Ectodermal cell (in vitro differentiated cells): Measurements from ENCODE around the gene DNAJC8.

Experiments
- H3K27ac ChIP-seq: 2 replicates; pipeline ENCODE4 v1.7.0; 2013; ENCODE audit warnings: mild to moderate bottlenecking, low read depth, low read length; ENCODE audit not compliant: insufficient read depth, poor library complexity, severe bottlenecking
- H3K27me3 ChIP-seq: 2 replicates; pipeline ENCODE4 v1.7.0; 2013; ENCODE audit warnings: mild to moderate bottlenecking, low read length; ENCODE audit not compliant: insufficient read depth, control insufficient read depth, poor library complexity, severe bottlenecking
- H3K36me3 ChIP-seq: one replicate; pipeline ENCODE4 v1.7.0; 2013; ENCODE audit warnings: low read length; ENCODE audit not compliant: control insufficient read depth, insufficient read depth
- H3K4me1 ChIP-seq: one replicate; pipeline ENCODE4 v1.7.0; 2013; ENCODE audit warnings: low read length; ENCODE audit not compliant: control insufficient read depth, insufficient read depth
- H3K4me3 ChIP-seq: 2 replicates; pipeline ENCODE4 v1.7.0; 2013; ENCODE audit warnings: low read depth, low read length, control low read depth; ENCODE audit not compliant: insufficient read depth
- H3K9me3 ChIP-seq: 2 replicates; pipeline ENCODE4 v1.7.0; 2013; ENCODE audit warnings: mild to moderate bottlenecking, low read length, moderate library complexity; ENCODE audit not compliant: control insufficient read depth
- WGBS, 2 experiments: methylation state at CpG; one replicate each; pipeline ENCODE4 v1.1.7; 2013; ENCODE audit warnings: missing lambda C conversion rate in 2 of 2; 5-methylcytosine and 5-hydroxymethylcytosine counted together

Gene DNAJC8

DNA sequence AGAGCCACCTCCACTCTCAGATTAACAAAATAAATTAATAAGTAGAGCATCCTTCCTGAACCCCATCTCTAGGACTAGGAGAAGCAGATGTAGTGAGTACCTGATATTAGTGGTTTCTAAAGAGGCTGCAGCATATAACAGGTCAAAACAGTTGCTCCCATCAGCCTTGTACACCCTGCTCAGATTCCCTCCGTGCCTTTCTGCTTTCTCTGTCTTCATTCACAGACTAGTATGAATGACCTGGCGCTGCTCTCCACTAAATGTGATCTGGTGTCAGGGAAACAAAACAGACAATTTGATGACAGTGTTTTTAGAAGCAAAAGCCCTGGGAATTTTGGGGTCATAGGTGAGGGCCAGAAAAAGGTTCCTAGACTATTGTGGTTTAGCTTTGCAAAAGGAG is 34.8 kb upstream of the DNAJC8 start:
- no peak overlapping the region for H3K27ac ChIP-seq
- H3K4me3 ChIP-seq, result no peak overlapping the region
- H3K36me3 ChIP-seq, result no peaks in the 10 kb centered on the region
- WGBS, 2 experiments, result 94 to 96% methylated on average over 2 of the region's 2 CpGs
- H3K4me1 ChIP-seq, result peaks cover 4% of the 10 kb centered on the region
- H3K27me3 ChIP-seq, result no peaks in the 10 kb centered on the region
- H3K9me3 ChIP-seq, result no peaks in the 10 kb centered on the region

DNA sequence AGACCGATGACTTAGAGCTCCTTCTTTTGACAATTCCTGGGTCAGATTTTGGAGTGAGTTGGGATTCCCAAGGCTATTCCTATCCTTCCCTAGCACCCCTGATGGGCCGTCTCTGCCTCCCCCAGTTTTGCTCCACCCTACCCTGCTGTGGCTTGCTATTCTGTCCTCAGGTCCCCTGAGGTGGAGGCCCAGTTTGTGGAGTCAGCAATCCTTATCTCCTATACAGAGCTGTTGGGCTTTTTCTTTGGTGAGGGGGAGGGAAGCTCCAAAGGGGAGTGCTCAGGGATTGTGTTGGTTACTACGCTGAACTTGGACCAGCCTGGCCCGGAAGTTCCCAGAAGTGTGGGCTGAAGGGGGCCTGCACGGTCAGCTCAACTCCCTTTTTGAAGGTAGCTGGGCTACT is 34.1 kb upstream of the DNAJC8 start:
- Histone ChIP-seq H3K27me3 (no peaks in the 10 kb centered on the region), H3K9me3 (no peaks in the 10 kb centered on the region), H3K36me3 (no peaks in the 10 kb centered on the region), H3K4me3 (no peak overlapping the region), H3K4me1 (peaks cover 4% of the 10 kb centered on the region), H3K27ac (no peak overlapping the region)
- 32 to 40% methylated on average over 5 of the region's 5 CpGs for WGBS, 2 experiments

GRCh38 chr1:28265577-28265976 is 32.7 kb upstream of the DNAJC8 start:
- H3K27me3 ChIP-seq, result no peaks in the 10 kb centered on the region

GRCh38 chr1:28264897-28265296 is 32.1 kb upstream of the DNAJC8 start:
- 81 to 96% methylated on average over 1 of the region's 1 CpG for WGBS, 2 experiments

More at GRCh38 chr1:28265577-28265976, 32.7 kb upstream of the DNAJC8 start:
- Histone ChIP-seq H3K36me3 (no peaks in the 10 kb centered on the region), H3K9me3 (no peaks in the 10 kb centered on the region), H3K4me1 (peaks cover 11% of the 10 kb centered on the region), H3K27ac (no peak overlapping the region), H3K4me3 (no peak overlapping the region)
- WGBS, 2 experiments, result 80 to 83% methylated on average over 8 of the region's 8 CpGs

GRCh38 chr1:28260803-28261174 is 28.0 kb upstream of the DNAJC8 start:
- Histone ChIP-seq H3K4me1 (peaks cover 11% of the 10 kb centered on the region), H3K27ac (no peak overlapping the region), H3K9me3 (no peaks in the 10 kb centered on the region), H3K27me3 (no peaks in the 10 kb centered on the region), H3K4me3 (peak overlapping the region; percentile 97), H3K36me3 (no peaks in the 10 kb centered on the region)
- 54 to 55% methylated on average over 7 of the region's 7 CpGs for WGBS, 2 experiments

More at GRCh38 chr1:28264897-28265296, 32.1 kb upstream of the DNAJC8 start:
- H3K9me3 ChIP-seq, result no peaks in the 10 kb centered on the region
- H3K27ac ChIP-seq, result no peak overlapping the region
- peaks cover 11% of the 10 kb centered on the region for H3K4me1 ChIP-seq
- no peaks in the 10 kb centered on the region for H3K36me3 ChIP-seq
- H3K27me3 ChIP-seq, result no peaks in the 10 kb centered on the region
- H3K4me3 ChIP-seq, result no peak overlapping the region

DNA sequence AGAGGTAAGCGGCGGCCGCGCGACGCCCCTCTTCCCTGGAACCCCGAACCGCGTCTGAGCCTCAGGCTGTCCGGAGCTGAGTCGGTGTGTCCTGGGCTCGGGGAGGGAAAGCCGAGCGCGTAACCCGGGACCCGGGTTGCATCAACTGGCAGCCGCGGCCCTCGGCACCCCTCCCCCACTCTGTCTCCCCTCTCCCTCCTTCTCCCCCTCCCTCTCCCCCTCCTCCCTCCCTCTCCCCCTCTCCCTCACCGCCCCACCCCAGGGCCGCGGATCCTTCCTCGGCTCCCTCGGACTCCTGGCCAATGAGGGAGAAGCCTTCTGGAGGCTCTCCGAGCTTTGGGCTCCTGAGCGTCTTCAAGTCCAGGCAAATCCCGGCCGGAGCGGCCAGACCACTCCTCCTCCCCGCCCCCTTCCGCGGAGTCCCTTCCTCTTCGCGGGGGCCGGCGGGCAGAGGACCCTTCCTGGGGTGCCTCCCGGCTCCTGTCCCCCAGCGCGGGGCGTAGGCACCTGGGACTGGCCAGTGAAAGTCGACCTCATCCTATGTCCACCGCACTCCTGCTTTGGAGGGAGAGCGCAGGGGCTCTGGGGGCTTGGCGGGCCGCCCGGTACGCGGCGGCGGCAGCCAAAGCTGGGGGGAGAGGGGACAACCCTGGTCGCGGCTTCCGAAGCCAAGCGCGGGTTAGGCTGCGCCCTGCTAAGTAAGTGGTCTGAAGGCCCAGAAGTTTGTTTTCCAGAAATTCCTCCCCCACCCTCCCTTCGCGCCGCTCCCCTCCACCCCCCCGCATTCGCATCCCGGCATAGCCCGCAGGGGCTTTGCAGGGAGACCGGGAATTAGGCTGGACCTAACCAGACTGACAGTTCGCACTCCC is 27.3 kb upstream of the DNAJC8 start:
- H3K9me3 ChIP-seq, result no peaks in the 10 kb centered on the region
- WGBS, 2 experiments, result 0 to 1% methylated on average over 65 of the region's 66 CpGs

DNA sequence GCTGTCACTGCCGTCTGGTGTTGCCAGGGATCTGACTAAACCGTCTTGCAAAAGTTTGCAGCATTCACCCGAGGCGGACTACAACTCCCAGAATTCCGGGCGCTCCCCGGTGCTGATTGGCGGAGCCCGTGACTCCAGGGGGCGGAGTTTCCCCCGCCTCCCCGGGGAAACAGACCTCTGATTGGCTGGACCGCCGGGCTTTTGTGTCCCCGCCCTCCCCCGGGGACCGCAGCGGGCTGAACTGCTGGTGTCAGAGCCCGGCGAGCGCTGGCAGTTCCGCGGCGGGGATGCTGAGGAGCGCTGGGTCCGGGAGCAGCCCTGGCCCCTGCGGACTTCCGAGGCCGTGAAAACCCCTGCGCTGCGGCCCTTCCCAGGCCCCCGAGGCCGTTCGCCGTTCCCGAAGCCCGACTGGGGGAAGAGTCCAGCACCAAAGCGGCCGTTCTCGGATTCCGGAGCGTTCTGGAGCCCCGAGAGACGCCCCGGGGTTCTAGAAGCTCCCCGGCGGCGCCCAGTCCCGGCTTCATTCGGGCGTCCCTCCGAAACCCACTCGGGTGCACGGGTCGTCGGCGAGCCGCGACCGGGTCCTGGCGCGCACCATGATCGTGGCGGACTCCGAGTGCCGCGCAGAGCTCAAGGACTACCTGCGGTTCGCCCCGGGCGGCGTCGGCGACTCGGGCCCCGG is 26.6 kb upstream of the DNAJC8 start, which contains the start of gene SESN2:
SESN2 (plus strand) TSS at position 267 of the 682 bp plus-strand sequence; CDS start at position 597, 330 bp downstream.
- WGBS, 2 experiments, result 0% methylated on average over 76 of the region's 76 CpGs

More for the DNA sequence above, 27.3 kb upstream of the DNAJC8 start:
- Histone ChIP-seq H3K27ac (peak overlapping the region; percentile 92), H3K36me3 (no peaks in the 10 kb centered on the region), H3K4me3 (peak overlapping the region; percentile 97), H3K27me3 (no peaks in the 10 kb centered on the region), H3K4me1 (peaks cover 11% of the 10 kb centered on the region)

GRCh38 chr1:28258628-28259251 is 25.9 kb upstream of the DNAJC8 start:
- peak overlapping the region; percentile 97 for H3K4me3 ChIP-seq

More for the DNA sequence above, 26.6 kb upstream of the DNAJC8 start, which contains the start of gene SESN2:
- H3K36me3 ChIP-seq, result no peaks in the 10 kb centered on the region
- H3K9me3 ChIP-seq, result no peaks in the 10 kb centered on the region
- H3K4me3 ChIP-seq, result peak within 1 kb of the TSS; percentile 97
- peaks cover 7% of the 10 kb centered on the region for H3K4me1 ChIP-seq
- H3K27me3 ChIP-seq, result no peaks in the 10 kb centered on the region
- peak within 1 kb of the TSS; percentile 92 for H3K27ac ChIP-seq

DNA sequence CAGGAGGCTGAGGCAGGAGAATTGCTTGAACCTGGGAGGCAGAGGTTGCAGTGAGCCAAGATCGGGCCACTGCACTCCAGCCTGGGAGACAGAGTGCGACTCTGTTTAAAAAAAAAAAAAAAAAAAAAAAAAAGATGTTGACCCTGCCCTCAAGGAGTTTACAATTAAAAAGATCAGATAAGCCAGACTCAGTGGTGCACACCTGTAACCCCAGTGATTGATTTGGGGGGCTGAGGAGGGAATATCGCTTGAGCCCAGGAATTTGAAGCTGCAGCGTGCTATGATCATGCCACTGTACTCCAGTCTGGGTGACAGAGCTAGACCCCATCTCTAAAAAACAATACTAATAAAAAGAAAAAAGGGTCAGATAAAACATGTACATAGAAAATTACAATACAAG is 24.9 kb upstream of the DNAJC8 start:
- no peaks in the 10 kb centered on the region for H3K36me3 ChIP-seq
- no peak overlapping the region for H3K27ac ChIP-seq
- H3K27me3 ChIP-seq, result no peaks in the 10 kb centered on the region
- no peak overlapping the region for H3K4me3 ChIP-seq
- 89 to 91% methylated on average over 3 to 4 of the region's 4 CpGs for WGBS, 2 experiments
- H3K4me1 ChIP-seq, result peaks cover 7% of the 10 kb centered on the region
- no peaks in the 10 kb centered on the region for H3K9me3 ChIP-seq

More at GRCh38 chr1:28258628-28259251, 25.9 kb upstream of the DNAJC8 start:
- Histone ChIP-seq H3K9me3 (no peaks in the 10 kb centered on the region), H3K27me3 (no peaks in the 10 kb centered on the region), H3K27ac (no peak overlapping the region), H3K4me1 (peaks cover 7% of the 10 kb centered on the region), H3K36me3 (no peaks in the 10 kb centered on the region)
- WGBS, 2 experiments, result 59% methylated on average over 12 of the region's 12 CpGs
